Inflammatory macrophage treated with lipopolysaccharide for 1 hour (primary cell): ENCODE measurements around the gene THEMIS2.
"Not testable (repeated sequence)": the region's sequence is repeated elsewhere in the genome, so short reads cannot be mapped to it uniquely, and the experiment has no call there.

Source experiments
- DNase-seq, 2 donors: peaks; one replicate each; pipeline ENCODE4 v3.0.0-alpha.2; 2020 to 2022

Gene THEMIS2

GRCh38 chr1:27872059-27872801, at the start of gene THEMIS2:
Gene THEMIS2, plus strand, starts transcription at chr1:27872544. Its CDS starts 28 bp downstream, at chr1:27872572.
- peak; percentile 57 to 70 for DNase-seq

- DNase-seq: no peak
Observed at GRCh38 chr1:27823784-27824183, 48.6 kb upstream of the THEMIS2 start.

GRCh38 chr1:27824411-27824810, 47.9 kb upstream of the THEMIS2 start:
- no peak for DNase-seq

DNA sequence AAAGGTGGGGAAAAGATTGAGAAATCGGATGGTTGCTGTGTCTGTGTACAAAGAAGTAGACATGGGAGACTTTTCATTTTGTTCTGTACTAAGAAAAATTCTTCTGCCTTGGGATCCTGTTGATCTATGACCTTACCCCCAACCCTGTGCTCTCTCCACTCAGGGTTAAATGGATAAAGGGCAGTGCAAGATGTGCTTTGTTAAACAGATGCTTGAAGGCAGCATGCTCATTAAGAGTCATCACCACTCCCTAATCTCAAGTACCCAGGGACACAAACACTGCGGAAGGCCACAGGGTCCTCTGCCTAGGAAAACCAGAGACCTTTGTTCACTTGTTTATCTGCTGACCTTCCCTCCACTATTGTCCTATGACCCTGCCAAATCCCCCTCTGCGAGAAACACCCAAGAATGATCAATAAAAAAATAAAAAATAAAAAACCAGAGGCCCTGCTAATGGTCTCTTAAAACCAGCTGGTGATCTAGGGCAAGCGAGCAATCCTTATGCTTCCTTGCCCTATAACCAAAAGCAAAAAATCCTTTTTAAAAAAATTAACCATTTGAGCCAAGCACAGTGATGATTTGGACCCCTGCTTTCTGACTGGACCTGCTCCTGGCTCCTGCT, 42.9 kb upstream of the THEMIS2 start:
- not testable (repeated sequence) for DNase-seq

- peak; percentile 93 to 94 for DNase-seq
Observed at GRCh38 chr1:27830621-27831440, 41.5 kb upstream of the THEMIS2 start, which contains the start of gene PPP1R8. Gene PPP1R8, plus strand, starts transcription at chr1:27830782. Its CDS starts 54 bp downstream, at chr1:27830836.

GRCh38 chr1:27831568-27832410, 40.6 kb upstream of the THEMIS2 start:
- DNase-seq: no peak

DNA sequence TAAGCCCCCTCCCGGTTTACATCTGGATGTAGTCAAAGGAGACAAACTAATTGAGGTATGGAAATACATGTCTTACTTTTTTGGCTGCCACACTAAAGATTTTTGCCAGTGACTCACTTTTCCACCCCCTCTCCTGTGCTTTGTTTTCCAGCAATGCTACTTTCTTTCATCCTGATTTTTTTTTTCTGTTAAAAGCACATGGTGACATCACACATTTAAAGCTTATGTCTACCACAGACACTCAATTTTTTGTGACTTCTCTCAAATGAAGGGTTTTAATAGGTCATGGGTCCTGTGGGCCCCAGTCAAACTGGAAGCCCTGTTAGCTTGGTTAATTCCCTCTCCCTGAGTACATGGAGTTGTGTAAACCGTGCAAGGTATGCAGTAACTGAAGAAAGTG, 39.6 kb upstream of the THEMIS2 start:
- no peak for DNase-seq

DNA sequence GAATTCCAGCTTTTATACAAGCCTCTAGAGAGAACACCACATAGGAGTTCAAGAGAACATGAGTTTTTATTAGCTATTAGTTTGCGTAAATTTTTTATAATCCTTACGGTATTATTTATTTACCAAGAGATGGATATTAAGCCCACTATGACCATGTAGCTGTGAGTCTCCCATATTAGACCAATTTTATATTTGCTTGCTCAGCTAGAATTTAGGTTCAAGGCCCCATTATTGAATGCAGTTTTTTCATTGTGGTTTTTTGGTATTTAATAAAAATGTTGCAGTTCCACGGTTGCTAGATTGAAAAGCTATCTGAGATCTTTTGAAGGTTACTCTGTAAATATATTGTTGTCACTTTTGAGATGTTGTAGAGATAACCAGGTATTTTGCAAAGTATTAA, 38.9 kb upstream of the THEMIS2 start:
- no peak for DNase-seq

- DNase-seq: no peak
Observed at GRCh38 chr1:27835046-27835445, 37.3 kb upstream of the THEMIS2 start.

- no peak for DNase-seq
Observed at GRCh38 chr1:27835501-27835900, 36.8 kb upstream of the THEMIS2 start.

DNA sequence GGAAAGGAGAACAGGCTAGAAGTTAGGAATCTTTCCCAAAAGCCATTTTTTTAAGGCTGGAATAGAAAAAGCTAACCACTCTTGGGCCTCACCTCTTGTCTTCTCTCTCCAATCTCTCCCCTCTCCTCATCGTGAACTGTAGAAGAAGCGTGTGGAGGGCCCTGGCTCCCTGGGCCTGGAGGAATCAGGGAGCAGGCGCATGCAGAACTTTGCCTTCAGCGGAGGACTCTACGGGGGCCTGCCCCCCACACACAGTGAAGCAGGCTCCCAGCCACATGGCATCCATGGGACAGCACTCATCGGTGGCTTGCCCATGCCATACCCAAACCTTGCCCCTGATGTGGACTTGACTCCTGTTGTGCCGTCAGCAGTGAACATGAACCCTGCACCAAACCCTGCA, 22.4 kb upstream of the THEMIS2 start:
- no peak for DNase-seq

GRCh38 chr1:27855085-27855484, 17.3 kb upstream of the THEMIS2 start:
- DNase-seq: no peak

GRCh38 chr1:27856561-27857343, 15.6 kb upstream of the THEMIS2 start:
- DNase-seq: no peak

GRCh38 chr1:27857552-27857951, 14.8 kb upstream of the THEMIS2 start:
- DNase-seq: not testable (repeated sequence)

DNA sequence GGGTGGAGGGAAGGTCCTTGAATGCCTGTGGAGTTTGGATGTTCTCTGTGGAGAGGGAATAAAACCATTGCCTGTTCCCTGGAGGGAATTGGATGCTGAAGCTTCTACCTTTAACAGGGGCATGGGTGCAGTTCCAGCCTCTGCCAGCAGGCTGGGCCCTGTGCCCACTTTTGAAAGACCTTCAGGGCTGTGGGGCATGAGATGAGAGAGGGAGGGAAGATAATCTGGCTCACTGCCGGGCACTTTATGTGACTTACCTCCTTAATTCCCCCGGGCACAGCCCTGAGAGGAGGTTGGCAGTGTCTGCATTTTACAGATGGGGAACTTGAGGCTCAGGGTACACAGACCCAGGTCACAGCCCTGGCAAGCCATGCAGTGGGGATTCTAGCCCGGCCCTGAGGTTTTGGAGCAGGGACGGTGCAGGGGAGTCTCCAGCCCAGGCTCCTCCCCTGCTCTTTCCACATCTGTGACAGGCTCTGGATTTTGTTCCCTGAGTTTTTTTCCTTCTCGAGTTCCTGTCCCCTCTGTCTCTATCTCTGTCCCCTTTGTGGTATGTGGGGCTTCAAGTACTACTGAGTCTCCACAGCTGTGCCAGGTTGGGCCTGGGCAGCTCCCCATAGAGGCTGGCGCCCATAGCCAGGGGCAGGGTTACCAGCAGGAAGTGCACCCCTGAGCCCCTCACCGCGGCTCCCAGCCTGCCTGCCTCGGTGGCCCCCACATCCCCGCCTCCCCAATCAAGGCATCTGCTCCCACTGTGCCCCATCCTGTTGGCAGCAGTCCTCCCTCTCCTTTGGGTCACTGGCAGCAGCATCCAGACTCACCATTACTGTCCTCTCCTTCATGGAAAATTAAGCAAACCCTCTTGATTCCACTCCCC, 14.0 kb upstream of the THEMIS2 start:
- DNase-seq: peak; percentile 68 to 96

- no peak for DNase-seq
Observed at GRCh38 chr1:27858949-27859576, 13.3 kb upstream of the THEMIS2 start.

GRCh38 chr1:27861436-27861835, 10.9 kb upstream of the THEMIS2 start:
- no peak for DNase-seq

- no peak for DNase-seq
Observed at GRCh38 chr1:27862004-27862403, 10.3 kb upstream of the THEMIS2 start.

DNA sequence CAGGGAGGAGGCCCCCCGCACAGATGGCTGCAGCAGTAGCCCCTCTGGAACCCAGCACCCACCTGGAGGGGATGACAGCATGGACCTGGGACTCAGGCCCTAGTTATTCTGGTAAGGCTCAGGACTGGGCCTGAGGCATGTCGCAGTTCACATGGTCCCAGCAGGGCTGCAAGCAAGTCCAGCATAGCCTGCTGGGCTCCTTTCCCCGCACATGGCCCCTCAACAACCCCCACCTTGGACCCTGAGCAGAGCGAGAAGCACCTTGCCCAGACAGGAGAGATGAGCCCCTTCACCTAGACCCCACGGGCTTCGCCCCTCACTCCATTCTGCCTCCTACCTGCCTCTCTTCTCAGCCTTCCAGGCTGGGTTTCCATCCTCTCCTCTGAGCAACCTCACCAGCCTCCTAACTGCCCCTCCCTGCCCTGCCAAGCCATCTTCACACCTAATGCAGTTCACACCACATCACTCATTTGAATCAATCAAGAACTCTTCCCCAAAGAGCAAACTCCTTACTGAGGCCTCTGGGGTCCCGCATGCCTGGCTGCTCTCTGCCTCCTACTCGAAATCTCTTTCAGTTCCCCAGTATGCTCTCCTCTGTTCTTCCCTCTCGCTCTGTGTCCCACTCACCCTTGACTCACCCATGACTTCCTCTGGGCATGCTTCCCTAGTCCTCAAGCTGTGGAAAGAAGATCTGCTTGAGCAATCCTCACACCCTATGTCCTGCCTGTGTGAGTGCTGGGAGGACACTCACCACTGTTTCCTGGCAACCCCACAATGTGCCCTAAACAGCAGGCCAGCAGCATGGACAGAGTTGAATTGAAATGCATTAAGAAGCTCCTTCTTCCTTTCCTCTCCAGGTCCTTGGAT, 9.4 kb upstream of the THEMIS2 start:
- peak; percentile 94 to 100 for DNase-seq
